ENCODE measurements around the gene CFAP97.
A peak's percentile ranks its signal among the peaks of the same experiment; 100 is the strongest.
"Not testable (repeated sequence)": the region's sequence is repeated elsewhere in the genome, so short reads cannot be mapped to it uniquely, and the experiment has no call there.

Gene CFAP97

GRCh38 chr4:185198189-185198588, 5.6 kb downstream of the CFAP97 start:
- DNase-seq (ENCODE audit: low spot score), result not testable (repeated sequence)

DNA sequence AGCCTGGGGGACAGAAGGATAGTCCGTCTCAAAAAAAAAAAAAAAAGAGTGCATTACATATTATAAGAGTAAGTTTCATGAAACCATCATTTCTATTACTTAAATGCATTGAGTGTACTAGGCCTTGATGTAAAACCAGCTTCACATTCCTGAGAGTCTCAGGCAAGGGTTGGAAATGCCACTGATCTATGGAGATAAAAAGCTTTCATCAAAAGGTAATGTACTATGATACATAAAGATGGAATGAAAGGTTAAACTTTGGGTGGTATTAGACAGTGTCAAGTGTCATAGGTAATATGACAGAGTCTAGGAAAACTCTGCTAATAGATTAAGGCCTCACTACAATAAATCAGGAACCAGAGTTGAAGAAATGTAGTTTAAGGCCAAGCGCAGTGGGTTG, 7.4 kb downstream of the CFAP97 start:
- DNase-seq (ENCODE audit: low spot score), result no peak

- DNase-seq (ENCODE audit: low spot score), result no peak
These were observed 8.6 kb downstream of the CFAP97 start for GRCh38 chr4:185194924-185195888.

GRCh38 chr4:185192059-185192458, 11.7 kb downstream of the CFAP97 start:
- no peak for DNase-seq (ENCODE audit: low spot score)

- no peak for DNase-seq (ENCODE audit: low spot score)
These were observed 13.4 kb downstream of the CFAP97 start for GRCh38 chr4:185190306-185190856.

DNA sequence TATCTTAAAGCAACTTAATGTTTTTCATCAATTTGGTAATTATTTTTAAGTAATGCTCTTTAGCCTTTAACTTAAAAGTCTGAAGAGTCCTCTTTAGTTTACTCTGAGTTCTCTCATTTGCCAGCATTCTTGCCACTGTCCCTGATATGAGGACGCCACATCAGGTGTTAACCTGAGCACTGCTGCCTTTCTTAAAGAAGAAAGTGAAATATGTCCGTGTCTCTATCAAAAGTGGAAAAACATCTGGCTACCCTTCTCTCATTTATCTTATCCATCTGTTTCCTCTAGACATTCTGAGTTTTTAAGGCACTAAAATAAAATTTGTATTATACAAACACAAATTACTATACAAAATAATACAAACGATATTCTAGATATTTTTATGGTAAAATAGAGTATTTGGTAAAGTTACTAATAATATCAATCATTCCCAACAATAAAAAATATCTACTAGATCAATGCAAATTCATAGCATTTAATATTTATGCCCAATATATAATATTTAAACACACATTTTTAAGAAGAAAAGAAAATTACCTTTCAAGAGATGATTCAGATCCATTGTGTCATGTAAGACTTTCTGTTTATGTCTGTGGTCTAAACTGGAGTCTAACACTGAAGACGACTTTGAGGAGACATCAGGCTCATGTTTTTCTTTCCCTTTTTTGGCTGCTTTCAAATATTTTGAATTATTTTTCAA, 14.0 kb downstream of the CFAP97 start:
- DNase-seq (ENCODE audit: low spot score), result no peak

DNA sequence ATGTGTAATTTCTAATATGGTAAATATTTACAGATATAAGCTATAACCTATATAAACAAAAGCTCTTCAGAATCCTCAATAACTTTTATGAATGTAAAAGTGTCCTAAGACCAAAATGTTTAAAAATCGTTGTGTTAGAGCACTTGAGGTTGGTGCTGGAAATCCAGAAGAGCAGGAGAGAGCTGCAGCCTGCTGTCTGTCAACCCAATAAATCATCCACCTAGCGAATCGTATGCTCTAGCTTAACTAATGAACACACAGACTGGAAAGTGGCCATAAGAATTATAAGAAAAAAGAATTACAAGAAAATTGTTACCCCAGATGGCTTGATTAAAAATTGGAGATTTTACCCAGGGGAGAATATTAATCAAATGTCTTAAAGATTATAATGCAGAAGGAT, 17.0 kb downstream of the CFAP97 start:
- no peak for DNase-seq (ENCODE audit: low spot score)

DNA sequence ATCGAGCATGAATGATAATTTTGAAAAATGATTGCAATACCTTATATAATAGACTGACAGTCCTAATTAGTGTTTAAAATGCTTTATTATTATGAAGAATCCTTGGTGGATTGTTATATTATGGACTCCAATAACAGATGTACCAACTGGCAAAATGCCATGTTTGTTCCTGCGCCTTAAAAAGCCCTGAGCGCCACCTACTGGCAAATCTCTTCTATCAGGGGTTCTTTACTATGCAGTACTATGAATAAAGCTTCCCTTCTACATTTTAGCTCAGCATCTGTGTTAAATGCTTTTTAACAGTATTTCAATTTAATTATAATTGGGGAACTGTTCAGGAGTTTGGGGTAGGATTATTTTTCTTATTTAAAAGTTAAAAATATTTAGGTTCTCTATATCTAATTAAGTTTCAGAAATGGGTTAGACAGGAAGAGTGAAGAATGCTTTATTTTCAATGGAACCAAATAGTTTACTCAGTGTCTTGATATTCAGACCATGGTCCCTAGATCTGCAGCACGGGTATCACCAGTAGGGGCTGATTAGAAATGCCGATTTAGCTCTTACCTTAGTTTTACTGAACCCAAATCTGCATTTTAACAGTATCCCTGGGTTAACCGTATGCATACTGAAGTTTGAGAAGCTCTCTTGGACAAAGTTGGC, 20.0 kb downstream of the CFAP97 start:
- peak; percentile 62 for DNase-seq (ENCODE audit: low spot score)

- no peak for DNase-seq (ENCODE audit: low spot score)
These were observed 21.6 kb downstream of the CFAP97 start for GRCh38 chr4:185182239-185182638.

GRCh38 chr4:185179488-185179887, 24.3 kb downstream of the CFAP97 start:
- no peak for DNase-seq (ENCODE audit: low spot score)

DNA sequence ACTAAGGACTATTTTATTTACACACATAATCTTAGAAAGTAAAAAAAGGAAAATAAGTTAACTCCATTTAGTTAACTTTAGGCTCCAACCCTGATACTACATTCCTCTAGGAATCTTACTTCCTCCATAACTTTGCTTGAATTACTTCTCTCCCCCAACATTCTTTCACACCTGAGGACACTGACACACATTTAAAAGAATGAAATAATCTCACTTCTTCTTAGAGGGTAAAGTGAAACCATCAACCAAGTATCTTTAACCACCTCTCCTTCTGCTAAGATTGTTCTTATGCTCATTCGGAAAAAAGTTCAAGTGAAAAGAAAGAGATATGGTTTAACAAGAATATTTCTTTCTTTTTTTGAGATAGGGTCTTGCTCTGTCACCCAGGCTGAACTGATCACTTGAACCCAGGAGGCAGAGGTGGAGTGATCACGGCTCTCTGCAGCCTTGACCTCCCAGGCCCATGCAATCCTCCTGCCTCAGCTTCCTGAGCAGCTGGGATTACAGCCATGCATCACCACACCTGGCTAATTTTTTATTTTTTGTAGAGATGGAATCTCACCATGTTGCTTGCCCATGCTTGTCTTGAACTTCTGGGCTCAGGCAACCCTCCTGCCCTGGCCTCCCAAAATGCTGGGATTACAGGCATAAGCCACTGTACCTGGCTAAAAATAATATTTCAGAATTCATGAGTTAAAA, 32.3 kb downstream of the CFAP97 start:
- no peak for DNase-seq (ENCODE audit: low spot score)

GRCh38 chr4:185167234-185167633, 36.6 kb downstream of the CFAP97 start:
- no peak for DNase-seq (ENCODE audit: low spot score)

GRCh38 chr4:185165605-185166063, 38.2 kb downstream of the CFAP97 start:
- no peak for DNase-seq (ENCODE audit: low spot score)

DNA sequence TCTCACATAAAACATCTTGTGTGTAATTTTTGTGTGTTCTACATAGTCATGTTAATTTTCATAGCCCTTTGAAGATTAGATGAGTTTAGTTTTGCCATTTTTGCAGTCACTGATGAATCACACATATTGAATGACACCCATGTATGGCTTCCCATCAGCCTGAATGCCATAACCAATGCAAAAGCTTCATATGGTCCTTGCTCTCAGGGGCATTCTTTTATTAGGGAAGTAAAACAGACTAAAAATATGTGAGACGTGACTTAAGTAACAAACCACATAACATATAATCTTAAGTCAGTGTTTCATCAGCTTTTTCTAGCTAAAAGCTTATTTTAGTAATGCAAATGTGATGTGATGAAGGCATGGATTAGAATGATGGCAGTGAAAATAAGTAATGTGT, 52.5 kb downstream of the CFAP97 start:
- no peak for DNase-seq (ENCODE audit: low spot score)

DNA sequence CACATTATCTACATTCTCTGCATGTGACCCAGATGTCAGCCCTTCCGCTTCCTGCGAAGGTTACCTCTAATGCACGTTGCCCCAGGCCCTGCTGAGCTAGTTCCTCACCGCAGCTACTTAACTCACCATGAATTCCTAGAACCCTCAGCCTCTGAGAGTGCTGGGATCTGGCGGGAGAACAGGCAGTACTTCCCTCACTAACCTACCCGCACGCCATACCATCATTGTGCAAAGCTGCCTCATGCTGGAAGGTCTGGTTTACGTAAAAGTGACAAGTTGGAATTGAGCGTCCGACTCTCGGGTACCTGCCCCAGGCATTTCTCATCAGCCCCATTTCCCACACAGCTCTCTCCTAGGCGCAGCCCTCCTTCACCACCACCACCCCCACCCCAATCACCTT, 54.4 kb downstream of the CFAP97 start:
- DNase-seq (ENCODE audit: low spot score), result no peak

DNA sequence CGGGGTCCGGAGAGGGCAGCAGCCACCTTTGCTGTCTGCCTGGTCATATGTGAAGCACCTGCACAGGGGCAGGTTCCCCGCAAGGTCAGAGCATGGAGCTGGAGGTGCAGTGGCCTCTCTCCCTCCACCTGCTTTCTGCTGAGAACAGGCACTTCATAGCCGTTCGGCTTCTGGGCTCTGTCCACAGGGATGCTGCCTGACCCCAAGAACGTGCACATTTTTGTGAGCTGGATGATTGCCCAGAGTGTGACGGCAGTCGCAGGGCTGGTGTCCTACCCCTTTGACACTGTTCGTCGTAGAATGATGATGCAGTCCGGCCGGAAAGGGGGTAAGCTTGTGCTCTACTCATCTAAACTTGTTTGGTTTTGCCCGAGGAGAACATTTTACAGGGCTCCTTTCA, 58.2 kb downstream of the CFAP97 start:
- DNase-seq (ENCODE audit: low spot score), result no peak

- DNase-seq (ENCODE audit: low spot score), result no peak
These were observed 59.1 kb downstream of the CFAP97 start for GRCh38 chr4:185144601-185145240.

- peak; percentile 75 for DNase-seq (ENCODE audit: low spot score)
These were observed 60.2 kb downstream of the CFAP97 start for GRCh38 chr4:185143601-185143969.

- DNase-seq (ENCODE audit: low spot score), result peak; percentile 99
These were observed 60.7 kb downstream of the CFAP97 start, which contains the start of gene SLC25A4 for GRCh38 chr4:185142912-185143600. SLC25A4 (plus strand) TSS chr4:185143266; CDS start chr4:185143373, 107 bp downstream.

DNA sequence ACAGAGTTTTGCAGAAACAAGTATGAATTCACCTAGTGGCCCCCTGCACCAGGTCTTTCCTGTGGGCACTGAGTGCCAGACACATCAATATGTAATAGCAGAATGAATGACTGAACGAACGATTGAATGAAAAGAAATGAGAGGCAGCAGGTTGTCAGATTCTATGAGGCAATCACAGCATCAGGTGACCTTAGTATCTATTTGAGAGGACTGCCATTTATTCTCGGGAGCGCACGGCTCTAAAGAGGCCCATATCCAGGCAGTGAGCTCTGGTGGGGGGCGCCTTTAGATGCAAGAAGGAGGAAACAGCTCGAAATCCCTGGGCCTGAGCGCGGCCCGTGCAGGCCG, 61.3 kb downstream of the CFAP97 start:
- DNase-seq (ENCODE audit: low spot score), result no peak

- no peak for DNase-seq (ENCODE audit: low spot score)
These were observed 62.0 kb downstream of the CFAP97 start for GRCh38 chr4:185141777-185142176.

Data from D341Med (cell line).